ENCODE results near the gene DMRTB1.

The DMRTB1 gene

DNA sequence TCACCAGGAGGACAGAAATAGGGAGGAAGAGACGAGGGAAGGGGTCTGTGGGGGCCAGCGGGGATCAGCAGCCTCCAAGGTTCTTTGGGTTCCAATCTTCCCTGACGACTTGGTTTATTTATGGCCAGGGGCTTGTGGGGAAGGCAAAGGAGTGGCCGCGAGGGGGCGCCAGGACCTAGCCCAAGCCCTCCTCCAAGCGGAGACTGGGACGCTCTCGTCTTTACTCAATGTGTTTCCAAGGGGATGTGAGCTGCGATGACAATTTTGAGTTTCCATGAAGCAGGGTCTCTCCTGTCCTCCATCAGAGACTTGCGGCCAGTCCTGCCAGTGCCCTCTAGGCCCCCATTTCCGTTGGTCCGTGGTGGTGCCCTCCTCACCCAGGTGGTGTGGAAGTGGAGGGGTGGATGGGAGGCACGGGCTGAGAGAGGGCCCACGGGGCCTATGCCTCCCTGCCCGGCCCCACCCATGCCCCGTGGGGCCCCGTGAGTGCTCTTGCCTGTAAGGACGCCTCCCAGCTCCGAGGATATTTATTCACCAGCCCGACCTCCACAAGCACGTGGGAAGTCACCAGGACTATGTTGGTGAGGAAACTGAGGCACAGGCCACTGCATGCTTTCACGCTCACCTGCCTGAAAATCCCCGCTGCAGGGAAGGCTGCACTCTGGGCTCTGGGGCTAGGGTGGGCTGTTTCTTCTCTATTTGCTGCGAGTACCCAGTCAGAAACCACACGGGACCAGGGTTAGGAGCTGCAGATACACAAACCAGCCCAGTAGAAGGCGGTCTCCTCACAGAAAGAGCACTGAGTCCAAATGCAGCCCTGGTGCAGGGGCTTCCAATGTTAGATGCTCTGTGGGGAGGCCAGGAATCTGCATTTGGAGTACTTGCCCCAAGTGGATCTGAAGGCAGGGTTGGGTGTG lies 26.5 kb downstream of the DMRTB1 start:
- DNase-seq (ENCODE audit: low spot score) = peak; percentile 91

DNA sequence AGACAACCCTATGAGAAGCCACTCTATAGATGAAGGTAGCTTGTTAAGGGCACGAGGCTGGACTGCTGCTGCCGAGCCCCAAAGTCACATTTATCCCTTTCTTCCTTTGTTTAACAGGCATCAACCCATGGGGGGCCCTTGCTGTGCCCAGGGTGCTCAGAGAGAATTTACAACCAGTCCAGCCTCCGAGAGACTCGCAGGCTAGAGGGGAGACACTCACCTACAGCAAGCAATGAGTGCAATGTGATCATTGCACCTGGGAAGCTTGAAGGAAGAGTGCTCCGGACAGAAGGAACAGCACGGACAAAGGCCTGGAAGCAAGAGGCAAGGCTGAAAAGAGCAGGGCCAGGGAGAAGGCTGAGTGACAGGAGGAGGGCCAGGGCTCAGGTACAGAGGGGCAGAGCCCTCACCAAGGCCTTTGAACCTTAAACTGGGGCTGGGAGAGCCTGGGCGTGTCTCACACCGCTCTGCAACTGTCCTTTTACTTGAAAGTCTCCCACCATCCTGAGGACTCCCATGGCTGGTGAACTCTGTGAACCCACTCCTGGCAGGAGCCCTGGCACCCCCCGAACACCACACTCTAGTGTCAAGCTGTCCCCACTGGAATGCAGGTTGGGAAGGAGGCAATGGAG lies 27.3 kb downstream of the DMRTB1 start:
- DNase-seq (ENCODE audit: low spot score) = no peak

DNA sequence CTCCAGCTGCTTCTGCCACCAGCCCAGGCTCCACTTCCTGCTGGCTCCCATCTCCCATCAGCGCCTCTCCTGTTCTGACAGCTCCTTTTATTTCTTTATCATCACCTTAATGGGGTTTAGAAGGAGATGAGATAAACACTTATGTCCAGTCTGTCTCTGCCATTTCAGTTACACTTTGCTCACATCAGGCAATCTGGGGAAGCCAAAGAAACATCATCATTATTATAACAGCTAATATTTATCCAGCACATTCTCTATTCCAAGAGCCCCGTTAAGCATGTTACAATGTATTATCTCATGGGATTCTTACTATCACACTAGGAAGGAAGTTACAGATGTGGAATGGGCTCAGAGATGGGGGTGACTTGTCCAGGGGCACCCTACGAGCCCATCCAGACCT lies 31.2 kb downstream of the DMRTB1 start:
- DNase-seq (ENCODE audit: low spot score) = no peak

DNA sequence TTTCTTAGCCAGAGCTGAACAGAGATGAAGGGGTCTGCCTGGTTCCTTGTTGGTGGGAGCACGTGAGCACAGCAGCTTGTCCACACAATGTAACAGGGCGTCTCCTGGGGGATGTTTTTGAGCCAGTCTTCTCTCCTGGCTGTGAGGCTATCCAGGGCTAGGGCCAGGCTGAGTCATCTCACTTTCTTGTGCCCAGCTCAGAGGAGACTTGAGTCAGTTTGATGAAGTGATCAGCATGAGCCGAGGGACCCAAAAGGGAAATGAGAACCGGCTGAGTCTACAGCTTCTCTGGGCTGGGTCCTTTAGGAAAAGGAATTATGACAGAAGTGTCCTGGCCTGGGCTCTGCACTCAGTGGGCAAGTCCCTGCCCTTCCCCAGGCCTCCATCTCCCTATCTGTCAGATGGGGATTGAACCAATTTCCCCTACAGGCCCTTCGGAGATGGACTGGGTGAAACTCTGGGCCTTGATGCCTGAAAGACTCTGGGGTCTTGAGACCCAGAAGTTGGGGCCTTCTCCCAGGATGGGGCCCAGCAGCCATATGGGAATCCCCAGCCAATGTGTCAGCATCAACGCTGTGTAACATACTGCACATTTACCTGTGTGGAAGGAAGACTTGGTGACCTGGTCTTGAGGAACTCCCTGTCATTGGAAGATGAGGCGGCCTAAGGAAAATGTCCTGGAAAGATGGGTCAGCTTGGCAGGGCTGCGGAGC lies 36.6 kb downstream of the DMRTB1 start:
- peak; percentile 69 for DNase-seq (ENCODE audit: low spot score)

DNA sequence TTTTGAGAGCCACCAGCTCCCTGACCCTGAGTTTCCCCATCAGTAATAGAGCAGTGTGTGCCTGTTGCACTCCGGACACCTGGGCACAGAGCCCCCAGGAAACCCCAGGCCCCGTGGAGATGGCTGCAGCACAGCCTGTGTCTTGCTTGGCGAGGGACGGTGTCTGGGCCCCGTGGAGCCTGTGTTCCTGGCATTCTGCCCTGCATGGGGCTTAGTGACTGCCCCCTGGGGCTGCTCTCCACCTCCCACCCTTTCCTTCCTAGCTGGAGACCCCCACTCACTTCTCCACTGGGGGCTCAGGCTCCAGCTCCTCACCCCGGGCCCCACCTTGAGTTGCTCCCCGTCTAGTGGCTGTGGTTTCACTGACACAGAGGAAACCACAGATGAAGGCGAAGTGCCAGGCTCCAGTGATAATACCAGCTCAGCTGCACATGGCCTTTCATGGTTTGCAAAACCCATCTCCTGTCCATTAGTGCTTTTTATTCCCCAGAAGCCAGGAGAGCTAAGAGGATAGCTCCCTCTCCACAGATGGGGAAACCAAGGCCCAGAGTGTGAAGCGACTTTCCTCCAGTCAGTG lies 39.4 kb downstream of the DMRTB1 start:
- DNase-seq (ENCODE audit: low spot score) = peak; percentile 84

DNA sequence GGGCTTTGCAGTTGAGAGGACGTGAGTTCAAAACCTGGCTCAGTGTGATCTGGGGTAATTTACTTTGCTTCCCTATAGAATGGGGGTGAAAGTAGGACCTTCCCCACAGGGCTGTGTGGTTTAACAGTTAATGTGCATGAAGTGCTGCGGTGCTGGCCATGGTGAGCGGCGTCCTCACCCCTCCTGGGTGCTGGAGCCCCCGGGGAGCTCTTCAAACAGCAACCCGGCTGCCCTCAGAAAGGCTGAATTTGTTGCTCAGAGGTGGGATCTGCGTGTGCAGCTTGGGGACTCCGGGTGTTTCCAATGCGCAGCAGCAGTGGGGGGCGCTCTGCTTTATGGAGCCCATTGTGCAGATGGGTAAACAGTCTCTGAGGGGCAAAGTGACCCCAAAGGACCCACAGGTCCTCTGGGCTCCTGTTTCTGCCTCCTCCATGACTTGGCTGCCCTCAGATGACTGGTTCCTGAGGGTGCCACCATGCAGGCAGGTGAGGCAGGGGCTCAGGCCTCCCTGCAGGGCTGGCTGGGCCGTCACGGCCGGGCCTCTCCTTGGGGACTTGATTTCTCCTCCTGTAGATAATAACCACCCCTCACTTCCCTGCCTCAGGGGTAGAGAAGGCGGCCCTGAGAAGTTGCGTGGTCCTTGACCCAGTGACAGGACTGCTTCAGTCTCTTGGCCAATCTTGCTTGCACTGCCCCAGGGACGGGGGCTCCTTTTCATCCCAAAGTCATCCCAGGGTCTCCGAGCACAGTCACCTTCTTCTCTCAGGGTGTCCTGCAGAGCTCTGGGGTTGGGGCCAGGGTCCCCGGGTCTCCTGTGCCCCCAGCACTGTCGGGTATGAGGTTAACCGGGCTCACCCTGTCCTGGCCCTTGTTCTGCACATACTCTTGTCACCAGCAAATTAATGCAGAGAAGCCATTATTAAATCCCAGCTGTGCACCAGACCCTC lies 40.3 kb downstream of the DMRTB1 start:
- no peak for DNase-seq (ENCODE audit: low spot score)

DNA sequence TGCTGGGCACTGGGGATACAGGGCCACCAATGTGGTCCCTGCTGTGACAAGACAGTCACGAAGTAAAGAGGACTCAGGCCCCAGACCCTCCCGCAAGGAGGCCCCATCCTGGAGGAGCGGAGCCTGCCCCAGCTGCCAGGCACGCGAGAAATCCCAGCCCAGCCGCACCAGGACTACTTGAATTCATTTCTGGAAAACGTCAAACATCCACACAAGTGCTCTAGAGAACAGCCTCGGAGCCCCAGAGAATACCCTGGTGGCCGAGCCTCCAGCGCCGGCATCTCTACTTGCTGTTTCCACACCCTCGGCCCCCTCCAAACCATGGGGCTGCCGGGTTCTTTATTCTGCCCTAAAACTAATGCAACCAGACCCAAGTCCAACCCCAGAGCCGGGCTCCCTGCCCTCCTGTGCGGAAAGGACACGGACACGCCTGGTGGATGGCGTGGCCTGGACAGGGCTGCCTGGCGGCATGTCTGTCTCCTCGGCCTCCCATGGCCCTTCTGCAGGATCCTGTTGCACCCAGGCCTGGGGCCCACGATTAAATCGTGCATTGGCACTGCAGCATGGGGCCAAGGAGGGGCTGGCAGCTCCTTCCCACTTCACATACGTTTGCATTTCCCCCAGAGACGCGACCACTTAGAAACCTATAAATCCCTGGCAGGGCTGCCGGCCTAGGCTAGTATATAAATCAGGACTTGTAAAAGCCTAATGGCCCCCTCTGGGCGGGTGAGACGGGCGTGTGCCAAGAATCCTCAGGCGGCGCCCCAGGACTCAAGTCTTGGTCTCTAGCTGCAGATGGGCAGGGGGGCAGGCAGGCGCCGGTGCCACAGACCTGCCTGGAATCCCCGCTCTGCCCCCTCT lies 41.2 kb downstream of the DMRTB1 start:
- DNase-seq (ENCODE audit: low spot score) = no peak

DNA sequence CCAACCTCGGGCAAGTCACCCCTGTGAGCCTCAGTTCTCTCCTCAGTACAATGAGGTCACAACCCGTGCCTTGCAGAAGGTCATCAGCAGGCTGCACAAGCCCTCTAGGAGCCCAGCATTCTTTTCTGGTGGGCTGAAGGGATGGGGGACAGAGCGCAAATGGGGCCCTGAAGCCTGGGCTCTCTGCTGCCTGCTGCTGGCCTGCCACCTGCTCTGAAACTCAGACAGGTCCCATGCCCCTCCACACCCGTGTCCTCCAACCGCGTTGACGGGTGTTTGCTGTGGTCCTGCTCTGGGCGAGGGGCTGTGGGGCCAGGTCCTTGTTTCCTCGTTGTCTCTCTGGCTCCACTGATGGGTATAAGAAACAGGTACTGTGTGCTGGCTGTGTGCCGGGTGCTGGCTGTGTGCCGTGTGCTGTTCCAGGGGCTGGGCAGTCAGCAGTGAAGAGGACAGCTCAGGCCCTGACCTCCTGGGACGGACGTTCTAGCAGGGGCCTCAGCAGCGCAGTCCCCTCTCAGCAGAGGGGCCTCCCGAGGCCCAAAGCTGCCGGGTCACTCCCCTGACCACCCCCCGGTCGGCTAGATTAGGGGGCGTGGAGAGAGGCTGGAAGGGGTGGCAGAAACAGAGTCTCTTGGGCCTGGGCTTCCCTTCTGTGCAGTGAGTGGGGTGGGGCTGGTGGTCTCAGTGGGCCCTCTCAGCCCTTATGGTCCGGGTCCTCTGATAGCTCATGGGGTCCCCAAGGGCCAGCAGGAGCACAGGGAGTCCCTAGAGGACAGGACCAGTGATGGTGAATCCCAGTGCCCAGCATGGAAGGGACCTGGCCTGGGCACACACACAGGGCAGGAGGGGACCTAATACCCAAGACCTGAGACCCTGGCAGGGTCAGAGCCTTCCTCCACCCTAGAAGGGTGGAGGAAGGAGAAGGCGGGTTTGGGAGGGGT lies 42.1 kb downstream of the DMRTB1 start:
- no peak for DNase-seq (ENCODE audit: low spot score)

DNA sequence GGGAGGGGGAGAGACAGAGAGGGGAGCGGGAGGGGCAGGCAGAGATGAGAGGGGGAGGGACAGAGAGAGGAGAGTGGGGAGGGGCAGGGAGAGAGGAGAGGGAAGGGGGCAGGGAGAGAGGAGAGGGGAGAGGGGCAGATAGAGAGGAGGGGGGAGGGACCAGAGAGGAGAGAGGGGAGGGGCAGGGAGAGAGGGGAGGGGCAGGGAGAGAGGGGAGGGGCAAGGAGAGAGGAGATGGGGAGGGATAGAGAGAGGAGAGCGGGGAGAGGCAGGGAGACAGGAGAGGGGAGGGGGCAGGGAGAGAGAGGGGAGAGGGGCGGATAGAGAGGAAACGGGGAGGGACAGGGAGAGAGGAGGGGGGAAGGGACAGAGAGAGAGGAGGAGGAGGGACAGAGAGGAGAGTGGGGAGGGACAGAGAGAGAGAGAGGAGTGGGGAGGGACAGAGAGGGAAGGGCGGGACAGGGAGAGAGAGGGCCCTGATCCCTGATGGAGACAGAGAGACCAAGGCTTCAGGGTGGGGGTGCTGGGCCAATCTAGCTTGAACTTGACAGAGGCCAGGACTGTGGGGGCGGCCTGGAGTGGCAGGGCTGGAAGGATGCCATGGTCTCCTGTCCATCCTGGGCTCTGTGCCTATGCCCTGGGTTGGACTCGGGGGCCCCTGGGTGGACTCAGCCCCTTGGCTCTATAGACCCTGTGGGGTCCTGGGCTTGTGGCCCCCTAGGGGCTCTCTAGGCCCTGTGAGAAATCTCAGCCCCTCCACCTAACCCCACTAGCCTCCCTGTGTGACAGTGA lies 43.6 kb downstream of the DMRTB1 start:
- no peak for DNase-seq (ENCODE audit: low spot score)

DNA sequence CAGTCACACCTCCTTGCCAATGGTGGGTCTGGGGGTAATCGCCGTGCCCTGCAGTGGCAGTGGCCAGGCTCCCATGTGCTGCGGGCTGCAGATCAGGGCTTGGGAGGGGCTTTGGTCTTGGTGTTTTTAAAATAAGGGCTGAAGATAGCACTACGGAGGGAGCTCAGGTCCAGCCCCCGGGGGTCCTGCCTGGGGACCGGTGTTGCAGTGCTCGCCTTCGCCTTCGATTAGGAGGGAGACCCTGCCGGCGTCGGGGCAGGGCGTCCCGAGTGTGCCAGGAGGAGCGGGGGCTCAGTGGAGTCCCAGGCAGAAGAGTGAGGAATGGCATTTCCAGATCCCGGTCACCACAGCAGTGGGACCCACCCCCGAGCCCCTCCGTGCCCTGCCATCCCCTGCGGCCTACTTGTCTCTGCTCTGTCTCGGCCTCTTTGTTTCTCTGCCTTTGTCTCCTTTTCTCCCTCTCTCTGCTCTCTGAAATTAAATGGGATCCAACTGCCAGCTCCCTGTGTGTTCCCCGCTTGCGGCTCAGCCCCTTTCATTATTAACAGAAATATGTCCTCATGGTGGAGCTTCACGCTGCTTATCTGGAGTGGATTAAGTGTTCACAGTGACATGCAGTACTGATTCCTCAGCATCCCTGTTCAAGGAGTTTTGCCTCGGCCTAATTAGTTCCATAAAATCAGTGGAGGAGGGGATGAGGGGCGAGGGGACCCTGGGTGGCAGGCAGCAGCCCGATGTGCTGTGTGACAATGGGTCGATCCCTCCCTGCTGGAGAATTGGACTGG lies 44.4 kb downstream of the DMRTB1 start:
- DNase-seq (ENCODE audit: low spot score) = no peak

DNA sequence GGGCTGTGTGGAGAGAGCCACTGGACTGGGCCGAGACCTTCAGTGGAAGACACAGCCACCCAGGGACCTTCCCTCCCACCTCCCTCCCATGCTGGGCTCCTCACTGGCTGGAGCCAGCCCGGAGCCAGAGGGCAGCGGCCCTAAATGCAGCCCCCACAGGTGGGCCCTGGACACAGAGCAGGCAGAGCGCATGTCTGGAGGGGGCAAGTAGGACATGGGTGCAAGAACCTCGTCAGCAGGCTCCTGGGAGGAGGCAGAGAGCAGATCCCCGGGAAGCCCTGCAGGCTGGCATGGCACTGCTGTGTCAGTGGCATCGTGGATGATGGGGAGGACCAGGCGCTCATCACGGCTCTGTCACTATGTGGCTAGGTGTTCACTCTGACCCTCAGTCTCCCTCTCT lies 45.7 kb downstream of the DMRTB1 start:
- no peak for DNase-seq (ENCODE audit: low spot score)

DNA sequence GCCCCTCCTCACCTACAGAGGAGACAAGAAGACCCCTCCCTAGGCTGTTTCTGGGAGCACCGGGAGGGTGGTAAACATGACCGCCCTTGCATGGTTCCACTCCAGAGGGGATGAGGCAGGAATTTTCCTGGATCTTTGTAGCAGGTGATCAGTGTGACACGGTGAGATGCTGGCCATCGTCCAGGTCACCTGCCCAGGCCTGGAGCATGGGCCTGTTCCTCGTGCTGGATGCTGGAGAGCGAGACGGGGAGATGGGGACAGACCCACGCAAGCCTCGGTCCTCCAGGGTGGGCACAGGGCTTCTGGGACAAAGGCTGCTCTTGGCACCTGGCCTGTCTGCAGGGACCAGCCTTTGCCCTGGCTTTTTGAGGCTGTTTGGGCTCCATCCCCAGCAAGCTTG lies 46.2 kb downstream of the DMRTB1 start:
- no peak for DNase-seq (ENCODE audit: low spot score)

DNA sequence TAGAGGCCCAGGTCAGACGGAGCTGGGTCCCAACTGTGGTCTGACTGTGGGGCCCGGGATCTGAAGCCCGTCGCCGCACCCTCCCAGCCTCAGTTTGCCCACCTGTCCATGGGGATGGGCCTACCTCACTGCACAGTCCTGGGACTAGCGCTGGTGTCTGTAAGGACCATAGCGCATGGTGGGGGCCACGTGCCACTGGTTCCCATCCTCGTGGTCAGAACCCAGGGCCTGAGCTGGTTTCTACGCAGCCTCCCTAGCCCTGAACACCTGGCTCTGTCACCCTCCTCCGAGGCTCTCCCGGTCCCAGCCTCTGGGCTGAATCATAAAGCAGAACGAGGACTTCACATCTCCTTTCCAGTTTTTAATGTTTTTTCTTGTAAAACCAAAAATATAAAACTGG lies 46.7 kb downstream of the DMRTB1 start:
- no peak for DNase-seq (ENCODE audit: low spot score)

DNA sequence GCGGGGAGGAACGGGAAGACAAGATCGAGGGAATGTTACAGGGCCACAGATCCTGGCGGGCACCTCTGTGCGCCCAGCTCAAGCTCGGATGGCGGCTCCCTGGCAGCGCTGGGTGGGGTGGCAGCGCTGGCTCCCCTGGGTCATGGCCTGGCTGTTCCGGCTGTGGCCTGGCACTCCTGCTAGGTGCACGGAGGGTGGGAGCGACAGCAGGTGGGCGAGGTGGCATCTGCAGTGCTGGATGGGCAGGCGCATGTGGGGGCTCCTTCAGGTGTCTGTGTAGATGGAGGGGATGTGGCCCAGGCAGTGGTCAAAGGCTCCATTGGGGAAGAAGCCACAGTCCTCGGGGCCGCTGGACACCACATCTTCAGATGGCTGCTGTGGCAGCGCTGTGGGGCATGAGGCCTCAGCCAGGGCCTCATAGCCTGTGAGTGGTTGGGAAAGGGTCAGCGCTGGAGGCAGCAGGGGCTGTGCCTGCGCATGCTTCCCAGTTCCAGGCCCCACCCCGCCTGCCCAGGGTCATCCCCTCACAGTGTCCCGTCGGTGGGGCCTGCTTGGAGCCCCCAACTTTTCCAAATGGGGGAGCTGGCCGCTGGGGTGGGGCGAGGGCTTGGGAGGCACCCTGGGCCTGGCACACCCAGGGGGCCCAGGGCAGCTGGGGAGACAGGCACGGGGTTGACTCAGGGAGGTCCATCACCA lies 47.3 kb downstream of the DMRTB1 start:
- DNase-seq (ENCODE audit: low spot score) = no peak

DNA sequence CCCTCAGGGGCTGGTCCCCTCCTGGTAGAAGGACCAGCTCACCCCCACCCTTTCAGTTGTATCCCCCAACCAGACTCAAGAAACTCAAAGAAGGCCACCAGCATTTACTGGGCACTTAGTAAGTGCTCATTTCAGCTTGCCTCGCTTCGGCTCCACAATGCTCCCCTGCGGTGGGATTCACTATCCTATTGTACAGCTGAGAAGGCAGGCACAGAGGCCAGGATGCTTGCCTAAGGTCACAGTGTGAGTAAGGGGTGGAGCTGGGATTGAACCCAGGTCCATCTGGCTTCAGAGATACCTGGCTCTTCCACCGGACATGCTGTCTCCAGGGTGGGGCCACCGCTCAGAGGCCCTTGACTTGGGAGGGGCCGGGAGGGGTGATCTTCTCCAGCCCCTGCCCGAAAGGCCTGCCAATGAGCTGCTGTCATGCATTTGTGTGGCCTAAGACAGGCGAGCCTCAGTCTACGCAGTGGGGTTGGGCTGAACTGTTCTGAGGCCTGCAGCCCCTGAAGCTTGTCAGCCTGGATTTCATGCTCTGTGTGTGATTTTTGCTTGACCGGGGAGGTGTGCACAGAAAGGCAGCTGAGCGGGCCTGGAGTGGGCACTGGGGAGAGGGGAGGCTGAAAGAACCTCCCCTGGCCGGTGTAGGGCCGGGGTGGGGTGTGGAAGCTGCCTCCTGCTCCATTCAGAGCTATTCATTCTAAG lies 48.1 kb downstream of the DMRTB1 start:
- DNase-seq (ENCODE audit: low spot score) = no peak

All from AG20443 (cell line).